GM12865 (cell line): ENCODE results near the gene ACAP2.
A peak's percentile ranks its signal among the peaks of the same experiment; 100 is the strongest.
"Not testable (repeated sequence)": the region's sequence is repeated elsewhere in the genome, so short reads cannot be mapped to it uniquely, and the experiment has no call there.

Source experiments
- DNase-seq: peaks from one replicate; pipeline ENCODE4 v3.0.0; 2010; ENCODE audit warnings: low read depth
- H3K4me3 ChIP-seq: 2 replicates; pipeline ENCODE4 v1.5.1; 2011; ENCODE audit warnings: mild to moderate bottlenecking, low read depth, low read length, control low read depth
- TF ChIP-seq, protein P1 (sequence below): IDR thresholded peaks from 2 replicates; pipeline ENCODE4 v1.5.1; 2011; ENCODE audit warnings: low read length, control low read depth, low read depth, inconsistent platforms; ENCODE audit not compliant: insufficient read depth; ENCODE audit errors: missing control alignments

ACAP2 gene

DNA sequence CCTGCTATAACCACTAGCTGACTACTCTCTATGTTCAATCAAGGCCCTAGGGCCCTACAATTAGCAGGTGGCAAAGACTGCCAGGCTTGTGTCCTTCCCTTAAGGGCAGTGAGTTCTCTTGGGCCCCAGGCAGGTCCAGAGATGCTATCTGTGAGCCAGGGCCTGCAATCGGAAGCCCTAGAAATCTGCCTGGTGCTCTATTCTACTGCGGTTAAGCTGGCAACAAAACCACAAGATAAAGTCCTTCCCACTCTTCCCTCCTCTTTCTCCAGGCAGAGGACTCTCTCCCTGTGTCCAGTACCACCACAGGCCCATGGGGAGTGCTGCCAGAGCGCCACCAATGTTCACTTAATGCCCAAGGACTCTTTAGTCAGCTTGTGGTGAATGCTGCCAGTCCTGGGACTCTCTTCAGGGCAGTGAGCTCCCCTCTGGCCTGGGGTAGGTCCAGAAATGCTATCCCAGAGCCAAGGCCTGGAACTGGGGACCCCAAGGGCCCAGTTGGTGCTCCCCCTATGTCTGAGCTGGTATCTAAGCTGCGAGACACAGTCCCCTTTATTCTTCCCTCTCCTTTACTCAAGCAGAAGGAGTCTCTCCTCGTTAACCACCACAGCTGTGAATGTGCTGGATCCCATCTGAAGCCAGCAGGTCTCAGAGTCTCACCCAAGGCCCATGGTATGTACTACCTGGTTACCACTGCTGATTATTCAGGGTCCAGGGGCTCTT is 206.6 kb downstream of the ACAP2 start:
- no peak overlapping the region for H3K4me3 ChIP-seq
- no peak for DNase-seq
- TF ChIP-seq, protein P1, sequence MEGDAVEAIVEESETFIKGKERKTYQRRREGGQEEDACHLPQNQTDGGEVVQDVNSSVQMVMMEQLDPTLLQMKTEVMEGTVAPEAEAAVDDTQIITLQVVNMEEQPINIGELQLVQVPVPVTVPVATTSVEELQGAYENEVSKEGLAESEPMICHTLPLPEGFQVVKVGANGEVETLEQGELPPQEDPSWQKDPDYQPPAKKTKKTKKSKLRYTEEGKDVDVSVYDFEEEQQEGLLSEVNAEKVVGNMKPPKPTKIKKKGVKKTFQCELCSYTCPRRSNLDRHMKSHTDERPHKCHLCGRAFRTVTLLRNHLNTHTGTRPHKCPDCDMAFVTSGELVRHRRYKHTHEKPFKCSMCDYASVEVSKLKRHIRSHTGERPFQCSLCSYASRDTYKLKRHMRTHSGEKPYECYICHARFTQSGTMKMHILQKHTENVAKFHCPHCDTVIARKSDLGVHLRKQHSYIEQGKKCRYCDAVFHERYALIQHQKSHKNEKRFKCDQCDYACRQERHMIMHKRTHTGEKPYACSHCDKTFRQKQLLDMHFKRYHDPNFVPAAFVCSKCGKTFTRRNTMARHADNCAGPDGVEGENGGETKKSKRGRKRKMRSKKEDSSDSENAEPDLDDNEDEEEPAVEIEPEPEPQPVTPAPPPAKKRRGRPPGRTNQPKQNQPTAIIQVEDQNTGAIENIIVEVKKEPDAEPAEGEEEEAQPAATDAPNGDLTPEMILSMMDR: no peak

DNA sequence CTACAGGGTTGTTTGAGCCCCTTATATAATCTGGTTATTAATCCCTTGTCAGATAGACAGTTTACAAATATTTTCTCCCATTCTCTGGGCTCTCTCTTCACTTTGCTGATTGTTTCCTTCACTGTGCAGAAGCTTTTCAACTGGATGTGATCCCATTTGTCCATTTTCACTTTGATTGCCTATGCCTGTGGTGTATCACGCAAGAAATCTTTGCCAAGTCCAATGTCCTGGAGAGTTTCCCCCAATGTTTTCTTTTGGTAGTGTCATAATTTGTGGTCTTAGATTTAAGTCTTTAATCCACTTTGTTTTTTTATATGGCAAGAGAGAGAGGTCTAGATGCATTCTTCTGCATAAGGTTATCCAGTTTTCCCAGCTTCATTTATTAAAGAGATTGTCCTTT is 212.6 kb downstream of the ACAP2 start:
- H3K4me3 ChIP-seq: no peak overlapping the region
- TF ChIP-seq, protein P1: no peak
- no peak for DNase-seq

DNA sequence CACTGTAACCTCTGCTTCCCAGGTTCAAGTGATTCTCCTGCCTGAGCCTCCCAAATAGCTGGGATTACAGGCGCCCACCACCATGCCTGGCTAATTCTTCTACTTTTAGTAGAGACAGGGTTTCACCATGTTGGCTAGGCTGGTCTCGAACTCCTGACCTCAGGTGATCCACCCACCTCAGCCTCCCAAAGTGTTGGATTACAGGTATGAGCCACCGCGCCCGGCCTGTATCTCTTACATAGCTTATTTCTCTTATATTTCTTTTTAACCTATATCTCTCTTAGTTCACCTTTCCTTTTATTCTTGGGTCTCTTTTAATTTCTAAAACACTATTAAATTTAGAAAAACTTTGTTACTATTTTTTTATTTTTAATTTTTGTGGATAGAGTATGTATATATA is 213.9 kb downstream of the ACAP2 start:
- H3K4me3 ChIP-seq, DNase-seq: not testable (repeated sequence)

DNA sequence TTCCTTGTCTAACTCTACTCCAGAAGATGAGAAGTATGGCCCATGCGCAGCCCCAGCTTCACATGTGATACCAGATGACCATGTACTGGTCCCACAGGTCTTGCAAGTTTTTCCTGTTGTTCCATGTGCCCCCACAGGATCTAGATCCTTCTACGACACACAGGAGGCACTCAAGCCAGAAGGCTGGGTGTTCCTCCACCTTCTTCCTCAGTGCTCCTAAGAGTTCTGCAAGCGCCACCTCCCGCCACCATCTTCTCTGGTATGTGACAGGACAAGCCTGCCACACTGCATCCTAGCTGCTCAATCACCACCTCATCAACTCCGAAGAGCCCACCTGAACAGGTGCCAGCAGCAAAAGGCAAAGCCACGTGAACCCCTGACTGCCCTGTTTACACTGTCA is 214.9 kb downstream of the ACAP2 start:
- TF ChIP-seq, protein P1: no peak
- no peak for DNase-seq
- H3K4me3 ChIP-seq: no peak overlapping the region

DNA sequence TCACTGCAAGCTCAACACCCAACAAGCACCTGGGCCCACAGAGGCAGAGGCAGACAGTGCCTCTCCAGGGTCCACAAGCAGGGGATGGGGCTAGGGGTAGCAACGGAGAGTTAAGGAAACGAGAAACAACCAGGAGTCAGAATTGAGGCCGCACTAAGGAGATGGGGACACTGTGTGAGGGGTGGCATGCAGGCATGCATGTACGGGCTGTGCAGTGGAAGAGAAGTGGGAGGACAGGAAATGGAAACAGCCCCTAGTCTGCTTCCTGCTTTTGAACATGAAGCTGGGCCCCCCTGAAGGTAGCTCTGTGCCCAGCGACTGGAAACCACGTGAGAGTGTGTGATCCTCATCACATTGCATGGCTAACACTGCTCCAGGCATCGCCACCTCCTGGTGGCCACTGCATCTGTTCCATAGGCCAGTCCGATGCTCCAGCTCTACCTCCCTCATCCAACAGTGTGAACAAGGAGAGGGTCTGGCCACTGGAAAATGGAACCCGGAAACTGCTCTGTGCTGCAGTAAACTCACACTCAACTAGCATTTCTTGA is 215.8 kb downstream of the ACAP2 start:
- TF ChIP-seq, protein P1: peak; percentile 22
- no peak for DNase-seq
- H3K4me3 ChIP-seq: no peak overlapping the region

DNA sequence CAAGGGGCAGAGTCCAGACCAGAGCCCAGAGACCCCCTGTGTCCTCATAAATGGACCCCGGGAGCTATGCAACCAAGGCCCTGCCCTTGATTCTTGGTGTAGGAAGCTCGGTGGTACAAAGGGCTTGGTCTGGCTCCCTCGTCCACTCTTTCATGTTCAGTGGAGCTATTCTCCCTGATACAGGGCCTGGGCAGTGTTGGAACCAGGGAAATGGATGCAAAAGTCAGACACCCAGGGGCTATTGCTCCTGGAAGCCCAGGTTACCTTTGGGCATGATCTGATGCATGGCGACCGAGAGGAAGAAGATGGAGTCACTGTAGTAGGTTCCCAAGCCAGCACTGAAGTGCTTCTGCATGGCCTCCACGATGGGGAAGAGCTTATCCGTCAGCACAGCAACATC is 216.4 kb downstream of the ACAP2 start:
- TF ChIP-seq, protein P1: no peak
- H3K4me3 ChIP-seq: no peak overlapping the region
- DNase-seq: no peak

DNA sequence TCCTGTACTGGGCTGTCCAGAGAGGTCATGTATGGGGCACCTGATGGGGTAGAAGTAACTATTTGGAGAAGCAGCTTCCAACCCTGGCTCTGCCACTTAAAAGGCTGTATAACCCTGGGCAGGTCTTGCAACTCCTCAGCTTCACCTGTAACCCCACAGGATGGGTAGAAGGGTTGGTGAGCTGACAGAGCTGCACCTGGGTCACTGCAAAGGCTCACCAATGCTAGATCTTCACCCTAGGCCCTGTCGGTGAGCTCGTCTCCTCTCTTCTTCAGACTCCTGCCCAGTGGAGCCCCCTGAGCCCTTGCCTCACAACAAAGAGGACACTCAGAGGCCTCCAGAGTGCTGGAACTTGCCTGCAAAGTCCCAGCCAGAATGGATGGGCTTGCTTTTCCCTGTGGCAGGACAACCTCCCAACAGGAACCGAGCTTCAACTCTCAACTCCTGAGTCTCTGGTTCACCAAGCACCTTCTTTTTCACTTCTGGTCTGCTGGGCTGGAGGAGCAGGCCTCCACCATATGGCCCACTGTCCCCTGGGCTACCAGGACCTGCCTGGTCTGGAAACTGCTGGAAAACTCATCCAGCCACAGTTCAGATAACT is 217.7 kb downstream of the ACAP2 start:
- H3K4me3 ChIP-seq: no peak overlapping the region
- no peak for DNase-seq
- TF ChIP-seq, protein P1: no peak
